H1 (cell line): ENCODE results near the gene HACD2.

Experiments
- CEBPB ChIP-seq: IDR thresholded peaks from 2 replicates; pipeline ENCODE4 v1.6.1; 2012; ENCODE audit warnings: low read depth, low read length
- EZH2 ChIP-seq: fragments of 200-600 bp; sonication (generic); IDR thresholded peaks from 2 replicates; pipeline ENCODE4 v1.7.1; 2012; ENCODE audit warnings: low read depth, mild to moderate bottlenecking, moderate library complexity, low read length, inconsistent platforms; ENCODE audit not compliant: severe bottlenecking
- NRF1 ChIP-seq: IDR thresholded peaks from 2 replicates; pipeline ENCODE4 v1.6.1; 2011; ENCODE audit warnings: mild to moderate bottlenecking, low read depth, low read length, improper control_type of control experiment
- POLR2A ChIP-seq, 2 experiments: IDR thresholded peaks; 1 replicate in 1 of 2; 2 replicates in 1 of 2; pipeline ENCODE4 v1.6.1; 2011; ENCODE audit warnings: low read depth in 2 of 2, low read length in 2 of 2, mild to moderate bottlenecking in 2 of 2; ENCODE audit errors: control extremely low read depth in 1 of 2
- SP1 ChIP-seq: IDR thresholded peaks from 2 replicates; pipeline ENCODE4 v1.6.1; 2011; ENCODE audit warnings: low read depth, low read length
- TF ChIP-seq, protein P1 (sequence below): IDR thresholded peaks from 2 replicates; pipeline ENCODE4 v1.6.1; 2012; ENCODE audit warnings: low read length, inconsistent platforms
- TF ChIP-seq, protein P2 (sequence below), 3 experiments: IDR thresholded peaks; 1 replicate in 2 of 3; 2 replicates in 1 of 3; pipeline versions ENCODE4 v1.5.1 to v1.6.1; 2011; ENCODE audit warnings: low read length in 3 of 3, mild to moderate bottlenecking in 3 of 3, inconsistent platforms in 2 of 3, low read depth in 1 of 3, moderate library complexity in 1 of 3; ENCODE audit not compliant: insufficient read depth in 1 of 3; ENCODE audit errors: control extremely low read depth in 1 of 3

DNA sequence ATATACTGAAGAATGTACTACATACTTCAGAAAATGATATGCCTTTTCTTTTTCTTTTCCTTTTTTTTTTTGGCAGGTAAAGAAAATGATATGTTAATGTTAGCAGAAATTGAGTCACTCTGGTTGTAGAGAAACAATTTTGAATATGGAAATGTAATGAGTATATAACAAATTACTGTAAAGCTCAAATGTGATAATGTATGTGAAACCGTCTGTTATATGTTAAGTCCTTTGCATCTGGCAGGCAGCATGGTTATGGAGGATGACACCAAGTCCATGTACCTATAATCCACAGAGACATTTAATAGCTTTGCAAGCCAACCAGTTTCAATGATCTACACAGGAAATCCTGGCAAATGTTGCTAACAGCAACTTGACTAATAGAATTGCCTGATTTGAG is 58.4 kb downstream of the HACD2 start:
- TF ChIP-seq SP1 (no peak), POLR2A (IDR thresholded peaks at IDR 0.05; ENCODE audit: control extremely low read depth in 1 of 2, low read depth in 2 of 2, low read length in 2 of 2) (no peak), CEBPB (no peak), EZH2 (no peak), NRF1 (no peak)
- TF ChIP-seq, protein P1, sequence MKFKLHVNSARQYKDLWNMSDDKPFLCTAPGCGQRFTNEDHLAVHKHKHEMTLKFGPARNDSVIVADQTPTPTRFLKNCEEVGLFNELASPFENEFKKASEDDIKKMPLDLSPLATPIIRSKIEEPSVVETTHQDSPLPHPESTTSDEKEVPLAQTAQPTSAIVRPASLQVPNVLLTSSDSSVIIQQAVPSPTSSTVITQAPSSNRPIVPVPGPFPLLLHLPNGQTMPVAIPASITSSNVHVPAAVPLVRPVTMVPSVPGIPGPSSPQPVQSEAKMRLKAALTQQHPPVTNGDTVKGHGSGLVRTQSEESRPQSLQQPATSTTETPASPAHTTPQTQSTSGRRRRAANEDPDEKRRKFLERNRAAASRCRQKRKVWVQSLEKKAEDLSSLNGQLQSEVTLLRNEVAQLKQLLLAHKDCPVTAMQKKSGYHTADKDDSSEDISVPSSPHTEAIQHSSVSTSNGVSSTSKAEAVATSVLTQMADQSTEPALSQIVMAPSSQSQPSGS: no peak
- TF ChIP-seq, protein P2, sequence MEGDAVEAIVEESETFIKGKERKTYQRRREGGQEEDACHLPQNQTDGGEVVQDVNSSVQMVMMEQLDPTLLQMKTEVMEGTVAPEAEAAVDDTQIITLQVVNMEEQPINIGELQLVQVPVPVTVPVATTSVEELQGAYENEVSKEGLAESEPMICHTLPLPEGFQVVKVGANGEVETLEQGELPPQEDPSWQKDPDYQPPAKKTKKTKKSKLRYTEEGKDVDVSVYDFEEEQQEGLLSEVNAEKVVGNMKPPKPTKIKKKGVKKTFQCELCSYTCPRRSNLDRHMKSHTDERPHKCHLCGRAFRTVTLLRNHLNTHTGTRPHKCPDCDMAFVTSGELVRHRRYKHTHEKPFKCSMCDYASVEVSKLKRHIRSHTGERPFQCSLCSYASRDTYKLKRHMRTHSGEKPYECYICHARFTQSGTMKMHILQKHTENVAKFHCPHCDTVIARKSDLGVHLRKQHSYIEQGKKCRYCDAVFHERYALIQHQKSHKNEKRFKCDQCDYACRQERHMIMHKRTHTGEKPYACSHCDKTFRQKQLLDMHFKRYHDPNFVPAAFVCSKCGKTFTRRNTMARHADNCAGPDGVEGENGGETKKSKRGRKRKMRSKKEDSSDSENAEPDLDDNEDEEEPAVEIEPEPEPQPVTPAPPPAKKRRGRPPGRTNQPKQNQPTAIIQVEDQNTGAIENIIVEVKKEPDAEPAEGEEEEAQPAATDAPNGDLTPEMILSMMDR (IDR thresholded peaks at IDR 0.05; ENCODE audit: control extremely low read depth in 1 of 3, insufficient read depth in 1 of 3, low read depth in 1 of 3, low read length in 3 of 3): no peak
